NCI-H146 (cell line): ENCODE data around the gene CDC42EP5.

Experiments
- DNase-seq: peaks from one replicate; lab custom pipeline; 2025; lab: John Stamatoyannopoulos, UW

CDC42EP5 gene

GRCh38 chr19:54426291-54426931 is 46.7 kb downstream of the CDC42EP5 start:
- no peak for DNase-seq

- DNase-seq: no peak
These were observed 47.7 kb downstream of the CDC42EP5 start for GRCh38 chr19:54425382-54425723.

DNA sequence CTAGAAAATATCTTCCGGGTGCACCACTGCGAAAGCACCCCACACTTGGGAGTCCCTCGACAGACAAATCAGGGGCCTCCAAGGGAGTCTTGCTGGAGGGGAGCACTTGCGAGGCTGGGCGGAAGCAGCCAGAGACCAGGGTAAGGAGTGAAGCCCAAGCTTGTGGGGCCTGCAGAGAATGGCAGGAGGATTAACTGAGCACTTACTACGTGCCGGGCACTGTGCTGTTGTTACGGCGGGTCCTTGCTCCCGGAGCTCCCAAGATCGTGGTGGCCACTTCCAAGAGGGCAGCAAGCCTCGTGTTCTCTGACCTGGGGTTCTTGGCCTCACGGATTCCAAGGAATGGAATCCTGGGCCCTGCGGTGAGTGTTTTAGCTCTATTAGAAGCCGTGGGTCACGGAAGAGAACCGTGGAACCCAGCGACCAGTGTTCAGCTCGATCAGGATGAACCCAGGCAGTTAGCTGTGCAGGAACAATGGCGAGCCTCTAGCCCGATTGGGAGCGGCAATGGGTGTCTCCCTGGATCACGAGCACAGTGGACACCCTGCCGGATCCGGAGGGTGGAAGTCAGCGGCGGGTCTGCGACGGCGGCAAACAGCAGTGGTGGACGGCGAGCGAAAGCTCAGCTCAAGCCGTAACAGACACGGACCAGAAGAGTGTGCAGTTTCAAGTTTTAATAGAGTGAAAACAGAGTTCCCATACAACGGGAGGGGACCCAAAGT is 48.3 kb downstream of the CDC42EP5 start:
- DNase-seq: no peak

GRCh38 chr19:54424201-54424600 is 48.9 kb downstream of the CDC42EP5 start:
- no peak for DNase-seq

- DNase-seq: peak; percentile 63
These were observed 51.0 kb downstream of the CDC42EP5 start for GRCh38 chr19:54422136-54422535.

- DNase-seq: no peak
These were observed 51.6 kb downstream of the CDC42EP5 start for GRCh38 chr19:54421521-54421920.

DNA sequence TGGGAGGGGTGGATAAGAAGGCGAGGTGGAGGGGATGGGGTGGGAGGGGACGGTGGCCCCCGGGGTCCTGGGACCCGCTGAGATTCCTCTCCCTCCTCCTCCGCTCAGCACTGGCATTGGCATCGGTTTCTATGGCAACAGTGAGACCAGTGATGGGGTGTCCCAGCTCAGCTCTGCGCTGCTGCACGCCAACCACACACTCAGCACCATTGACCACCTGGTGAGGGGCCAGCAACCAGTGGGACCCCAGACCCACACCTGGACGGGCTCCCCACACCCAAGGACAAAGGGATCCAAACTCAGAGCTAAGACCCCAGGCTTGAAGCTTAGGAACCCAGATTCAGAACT is 52.0 kb downstream of the CDC42EP5 start:
- DNase-seq: no peak

GRCh38 chr19:54420383-54421168 is 52.5 kb downstream of the CDC42EP5 start:
- no peak for DNase-seq

DNA sequence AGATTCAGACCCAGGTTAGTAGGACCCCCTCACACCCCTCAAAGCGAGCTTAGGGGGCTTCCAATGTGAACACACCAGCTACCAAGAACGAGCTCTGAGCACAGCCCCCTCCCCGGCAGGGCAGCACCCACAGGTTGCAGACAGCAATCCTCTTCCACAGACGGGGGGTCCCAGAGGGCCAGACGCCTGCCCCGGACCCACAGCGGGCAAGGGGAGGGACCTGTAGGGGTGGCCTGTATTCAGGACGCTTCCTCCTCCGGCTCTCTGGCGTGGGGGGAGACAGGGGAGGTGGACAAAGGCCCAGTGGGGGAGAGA is 53.1 kb downstream of the CDC42EP5 start:
- no peak for DNase-seq

- DNase-seq: no peak
These were observed 53.9 kb downstream of the CDC42EP5 start for GRCh38 chr19:54418930-54419800.

- DNase-seq: no peak
These were observed 54.8 kb downstream of the CDC42EP5 start for GRCh38 chr19:54418030-54418929.

DNA sequence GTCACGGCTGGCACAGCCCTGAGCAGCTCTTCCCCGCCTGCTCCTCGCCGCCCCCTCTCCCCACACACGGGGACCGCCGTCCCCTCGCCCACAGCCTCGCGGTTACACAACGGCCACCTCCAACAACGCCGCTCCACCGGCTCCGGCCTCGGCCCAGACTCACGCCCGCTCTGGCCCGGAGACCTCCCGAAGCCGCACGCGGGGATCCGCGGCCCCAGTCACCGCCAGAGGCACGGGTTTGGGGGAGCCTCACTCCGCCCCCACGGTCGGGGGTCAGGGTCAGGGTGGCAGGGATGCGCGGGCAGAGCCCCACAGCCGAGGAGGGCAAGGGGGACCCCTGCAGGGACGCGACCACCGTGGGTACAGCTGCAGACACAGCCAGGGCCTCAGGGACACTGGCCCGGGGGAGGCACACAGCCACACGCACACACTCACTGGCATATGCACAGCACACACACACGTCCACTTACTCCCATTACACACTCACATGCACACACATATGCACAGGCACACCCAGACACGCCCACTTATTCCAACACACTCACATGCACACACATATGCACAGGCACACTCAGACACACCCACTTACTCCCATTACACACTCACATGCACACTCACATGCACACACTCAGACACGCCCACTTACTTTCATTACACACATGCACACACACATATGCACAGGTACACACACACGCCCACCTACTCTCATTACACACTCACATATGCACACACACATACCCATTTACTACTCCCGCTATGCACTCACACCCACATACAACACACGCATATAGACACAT is 56.2 kb downstream of the CDC42EP5 start:
- no peak for DNase-seq

- DNase-seq: no peak
These were observed 57.0 kb downstream of the CDC42EP5 start for GRCh38 chr19:54415901-54416673.

DNA sequence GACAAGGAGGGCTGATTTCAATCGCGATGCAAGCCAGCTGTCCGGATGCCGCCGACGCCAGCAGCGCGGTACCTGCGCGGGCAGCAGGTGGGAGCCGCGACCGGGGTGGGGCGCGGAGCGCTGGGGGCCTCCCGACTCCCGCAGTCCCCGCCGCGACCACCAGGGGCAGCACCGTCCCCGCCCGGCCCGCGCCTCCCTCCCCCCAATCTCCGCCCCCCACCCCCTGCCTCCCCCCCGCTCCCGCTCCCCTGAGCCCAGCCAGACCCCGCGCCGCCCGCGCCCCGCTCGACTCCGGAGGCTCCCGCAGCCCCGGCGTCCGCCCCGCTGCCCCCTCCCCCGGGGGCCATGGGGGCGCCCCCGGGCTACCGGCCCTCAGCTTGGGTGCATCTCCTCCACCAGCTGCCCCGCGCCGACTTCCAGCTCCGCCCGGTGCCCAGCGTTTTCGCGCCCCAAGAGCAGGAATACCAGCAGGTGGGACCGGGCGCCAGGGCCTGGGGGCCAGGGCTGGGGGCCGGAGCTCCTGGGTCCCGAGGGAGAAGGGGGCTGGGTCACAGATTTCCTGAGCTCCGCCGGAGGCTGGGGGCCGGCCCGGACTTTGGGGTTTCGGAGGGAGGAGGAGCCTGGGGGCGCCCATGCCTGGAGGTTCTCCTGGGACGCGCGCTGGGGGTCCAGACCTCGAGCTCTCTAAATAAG is 57.7 kb downstream of the CDC42EP5 start, which contains the start of gene TTYH1:
TTYH1 (plus strand) TSS at position 257 of the 693 bp plus-strand sequence; CDS start at position 346, 89 bp downstream.
- DNase-seq: no peak
